Measurements from ENCODE around the gene RWDD4.
A peak's percentile ranks its signal among the peaks of the same experiment; 100 is the strongest.

- TF ChIP-seq ZFP1 (CRISPR knock-in tag; IDR thresholded peaks at IDR 0.05) (no peak), REST (IDR thresholded peaks at IDR 0.05; ENCODE audit: borderline replicate concordance) (peak; percentile 49; the same call in 1 of the 2 replicates), REST (CRISPR knock-in tag; IDR thresholded peaks at IDR 0.05; ENCODE audit: low read depth) (no peak)
- TF ChIP-seq, protein P1, sequence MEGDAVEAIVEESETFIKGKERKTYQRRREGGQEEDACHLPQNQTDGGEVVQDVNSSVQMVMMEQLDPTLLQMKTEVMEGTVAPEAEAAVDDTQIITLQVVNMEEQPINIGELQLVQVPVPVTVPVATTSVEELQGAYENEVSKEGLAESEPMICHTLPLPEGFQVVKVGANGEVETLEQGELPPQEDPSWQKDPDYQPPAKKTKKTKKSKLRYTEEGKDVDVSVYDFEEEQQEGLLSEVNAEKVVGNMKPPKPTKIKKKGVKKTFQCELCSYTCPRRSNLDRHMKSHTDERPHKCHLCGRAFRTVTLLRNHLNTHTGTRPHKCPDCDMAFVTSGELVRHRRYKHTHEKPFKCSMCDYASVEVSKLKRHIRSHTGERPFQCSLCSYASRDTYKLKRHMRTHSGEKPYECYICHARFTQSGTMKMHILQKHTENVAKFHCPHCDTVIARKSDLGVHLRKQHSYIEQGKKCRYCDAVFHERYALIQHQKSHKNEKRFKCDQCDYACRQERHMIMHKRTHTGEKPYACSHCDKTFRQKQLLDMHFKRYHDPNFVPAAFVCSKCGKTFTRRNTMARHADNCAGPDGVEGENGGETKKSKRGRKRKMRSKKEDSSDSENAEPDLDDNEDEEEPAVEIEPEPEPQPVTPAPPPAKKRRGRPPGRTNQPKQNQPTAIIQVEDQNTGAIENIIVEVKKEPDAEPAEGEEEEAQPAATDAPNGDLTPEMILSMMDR (IDR thresholded peaks at IDR 0.05 in 2 of 3, conservative IDR thresholded peaks at IDR 0.05 in 1 of 3; ENCODE audit: insufficient read depth in 2 of 3, low read depth in 1 of 3, low read length in 3 of 3): peak; percentile 45 to 59 (median 55)
Observed at GRCh38 chr4:183600189-183600685, 58.7 kb downstream of the RWDD4 start.
